GM20000 (cell line): ENCODE measurements around the gene INSL3.

Source experiments
- DNase-seq: peaks from one replicate; pipeline ENCODE4 v3.0.0; 2012; ENCODE audit warnings: low spot score
- CTCF ChIP-seq: IDR thresholded peaks from 2 replicates; pipeline ENCODE4 v1.5.1; 2012; ENCODE audit warnings: mild to moderate bottlenecking, control low read depth; ENCODE audit errors: extremely low read depth, missing control alignments

INSL3 gene

GRCh38 chr19:17821190-17821589 is at the start of gene INSL3:
Gene INSL3, minus strand, starts transcription at chr19:17821519. Its CDS starts 13 bp downstream, at chr19:17821506.
- no peak for DNase-seq

GRCh38 chr19:17869114-17869608 is 47.8 kb upstream of the INSL3 start:
- TF ChIP-seq CTCF, result no peak
- no peak for DNase-seq

More at GRCh38 chr19:17821190-17821589, at the start of gene INSL3:
- TF ChIP-seq CTCF, result no peak

- TF ChIP-seq CTCF, result no peak
These were observed 47.4 kb upstream of the INSL3 start for GRCh38 chr19:17868669-17869068.

GRCh38 chr19:17866964-17867486 is 45.7 kb upstream of the INSL3 start:
- no peak for TF ChIP-seq CTCF
- no peak for DNase-seq

More at GRCh38 chr19:17868669-17869068, 47.4 kb upstream of the INSL3 start:
- no peak for DNase-seq

GRCh38 chr19:17866312-17866963 is 45.1 kb upstream of the INSL3 start:
- no peak for TF ChIP-seq CTCF
- DNase-seq, result no peak

GRCh38 chr19:17865364-17866311 is 44.3 kb upstream of the INSL3 start:
- TF ChIP-seq CTCF, result no peak
- no peak for DNase-seq
